ENCODE results near the gene PHAF1.

DNA sequence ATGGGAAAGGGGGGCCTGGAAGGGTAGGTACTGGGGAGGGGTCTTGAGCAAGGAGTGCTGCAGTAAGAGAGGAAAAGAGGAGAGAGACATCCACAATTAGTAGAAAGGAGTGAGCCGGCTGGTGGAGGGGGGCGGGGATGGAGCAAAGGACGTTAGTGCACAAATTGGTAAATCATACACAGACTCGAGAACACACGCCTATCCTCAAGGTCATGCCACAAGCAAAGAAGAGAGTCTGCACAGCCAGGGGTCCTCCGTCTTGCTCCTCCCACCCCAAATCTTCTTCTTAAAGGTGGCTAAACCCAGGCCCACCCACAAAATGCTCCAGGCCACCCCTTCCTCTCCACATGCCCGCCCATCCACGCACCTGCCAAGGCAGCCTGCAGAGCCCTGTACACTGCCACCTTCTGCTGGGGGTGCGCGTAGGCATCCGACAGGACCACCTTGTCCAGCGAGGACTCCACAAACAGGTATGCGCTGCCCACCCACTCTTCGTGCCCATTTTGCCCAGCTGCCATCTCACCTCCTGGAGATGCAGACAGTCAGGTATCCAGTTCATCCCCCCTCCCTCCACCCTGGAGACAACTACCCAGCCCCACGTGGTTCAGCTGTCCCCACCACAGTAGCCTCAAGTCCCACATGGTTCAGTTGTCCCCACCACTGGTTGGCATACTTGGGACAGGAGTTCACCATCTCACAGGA, 46.6 kb downstream of the PHAF1 start:
- TF ChIP-seq, protein P1, sequence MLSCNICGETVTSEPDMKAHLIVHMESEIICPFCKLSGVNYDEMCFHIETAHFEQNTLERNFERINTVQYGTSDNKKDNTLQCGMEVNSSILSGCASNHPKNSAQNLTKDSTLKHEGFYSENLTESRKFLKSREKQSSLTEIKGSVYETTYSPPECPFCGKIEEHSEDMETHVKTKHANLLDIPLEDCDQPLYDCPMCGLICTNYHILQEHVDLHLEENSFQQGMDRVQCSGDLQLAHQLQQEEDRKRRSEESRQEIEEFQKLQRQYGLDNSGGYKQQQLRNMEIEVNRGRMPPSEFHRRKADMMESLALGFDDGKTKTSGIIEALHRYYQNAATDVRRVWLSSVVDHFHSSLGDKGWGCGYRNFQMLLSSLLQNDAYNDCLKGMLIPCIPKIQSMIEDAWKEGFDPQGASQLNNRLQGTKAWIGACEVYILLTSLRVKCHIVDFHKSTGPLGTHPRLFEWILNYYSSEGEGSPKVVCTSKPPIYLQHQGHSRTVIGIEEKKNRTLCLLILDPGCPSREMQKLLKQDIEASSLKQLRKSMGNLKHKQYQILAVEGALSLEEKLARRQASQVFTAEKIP (CRISPR knock-in tag; IDR thresholded peaks at IDR 0.05; ENCODE audit: borderline replicate concordance): no peak
- no peak for TF ChIP-seq GLI4 (CRISPR knock-in tag; IDR thresholded peaks at IDR 0.05; ENCODE audit: borderline replicate concordance)

Measured in HepG2 (cell line).